Stimulated activated CD4-positive, alpha-beta T cell treated with anti-CD3 and anti-CD28 coated beads, Interleukin-12 subunit alpha, Interleukin-12 subunit beta, amount 100 ng/mL, for 4 hours (primary cell): ENCODE data around the gene ERO1B.
"Not testable (repeated sequence)": the region's sequence is repeated elsewhere in the genome, so short reads cannot be mapped to it uniquely, and the experiment has no call there.

ENCODE experiments used
- DNase-seq: peaks from one replicate; pipeline ENCODE4 v3.0.0-alpha.2; 2020

ERO1B gene, protein sequence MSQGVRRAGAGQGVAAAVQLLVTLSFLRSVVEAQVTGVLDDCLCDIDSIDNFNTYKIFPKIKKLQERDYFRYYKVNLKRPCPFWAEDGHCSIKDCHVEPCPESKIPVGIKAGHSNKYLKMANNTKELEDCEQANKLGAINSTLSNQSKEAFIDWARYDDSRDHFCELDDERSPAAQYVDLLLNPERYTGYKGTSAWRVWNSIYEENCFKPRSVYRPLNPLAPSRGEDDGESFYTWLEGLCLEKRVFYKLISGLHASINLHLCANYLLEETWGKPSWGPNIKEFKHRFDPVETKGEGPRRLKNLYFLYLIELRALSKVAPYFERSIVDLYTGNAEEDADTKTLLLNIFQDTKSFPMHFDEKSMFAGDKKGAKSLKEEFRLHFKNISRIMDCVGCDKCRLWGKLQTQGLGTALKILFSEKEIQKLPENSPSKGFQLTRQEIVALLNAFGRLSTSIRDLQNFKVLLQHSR

DNA sequence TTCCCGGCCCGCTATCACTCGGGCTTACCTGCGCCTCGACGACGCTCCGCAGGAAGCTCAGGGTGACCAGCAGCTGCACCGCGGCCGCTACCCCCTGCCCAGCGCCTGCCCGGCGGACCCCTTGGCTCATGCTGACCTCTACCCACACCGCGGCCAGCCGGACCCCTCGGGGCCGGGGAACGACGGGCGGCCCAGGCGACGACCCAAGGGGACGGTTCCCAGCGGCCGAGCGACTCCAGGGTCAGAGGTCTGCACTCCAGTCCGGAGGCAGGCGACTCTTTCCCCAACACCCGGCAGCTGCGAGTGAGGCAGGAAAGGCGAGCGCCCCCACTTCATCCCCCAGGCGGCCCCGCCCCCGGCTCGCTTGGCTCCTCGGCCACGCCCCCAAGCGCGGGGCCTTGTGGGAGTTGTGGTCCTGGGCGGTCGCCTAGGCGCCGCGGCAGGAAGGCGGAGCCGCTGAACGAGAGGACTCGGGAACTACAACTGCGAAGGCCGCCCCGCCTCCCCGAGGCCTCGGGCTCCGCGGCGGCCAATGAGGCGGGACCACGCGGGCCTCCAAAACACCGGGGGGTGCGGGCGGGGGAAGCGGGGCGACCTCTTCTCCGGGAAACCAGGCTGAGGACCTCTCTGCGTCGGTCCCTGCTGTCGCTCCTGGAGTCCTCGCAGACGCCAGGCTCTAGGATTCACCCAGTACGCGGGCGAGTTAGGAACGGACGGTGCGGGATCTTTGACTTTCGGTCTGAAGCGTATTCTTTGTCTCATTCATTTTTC, at the start of gene ERO1B:
Gene ERO1B (minus strand): TSS at position 305 of the 771 bp plus-strand sequence. CDS start 175 bp downstream, at position 130.
- DNase-seq = peak; percentile 97

DNA sequence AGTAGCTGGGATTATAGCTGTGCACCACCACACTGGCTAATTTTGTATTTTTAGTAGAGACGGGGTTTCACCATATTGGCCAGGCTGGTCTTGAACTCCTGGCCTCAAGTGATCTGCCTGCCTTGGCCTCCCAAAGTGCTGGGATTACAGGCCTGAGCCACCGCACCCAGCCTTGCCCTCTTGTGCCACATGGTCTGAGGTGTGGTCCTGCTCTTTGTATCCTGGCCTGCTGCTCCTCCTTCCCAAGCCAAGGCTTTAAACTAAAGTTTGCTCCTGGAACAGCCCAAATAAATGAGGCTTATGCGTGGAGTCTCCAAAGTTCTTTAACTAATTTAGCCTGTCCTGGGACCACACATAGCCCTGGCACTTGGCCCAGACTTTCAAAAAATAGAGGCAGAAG, 49.7 kb upstream of the ERO1B start:
- not testable (repeated sequence) for DNase-seq

DNA sequence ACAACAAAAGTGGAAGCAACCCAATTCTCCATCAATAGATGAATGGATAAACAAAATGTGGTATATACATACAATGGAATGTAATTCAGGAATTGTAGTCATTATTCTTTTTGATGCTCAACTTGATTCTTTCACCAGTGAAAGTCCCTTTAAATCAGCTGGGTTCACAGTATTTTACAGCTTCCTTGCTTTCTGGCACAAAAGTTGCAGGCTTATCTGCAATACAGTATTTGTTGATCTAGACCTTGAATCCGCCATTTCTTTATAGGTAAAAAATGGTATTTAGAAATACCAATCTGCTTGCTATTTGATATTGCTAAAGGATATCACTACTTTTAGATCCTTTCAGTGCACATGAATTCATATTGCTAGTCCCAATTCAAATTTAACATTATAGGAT, 44.7 kb upstream of the ERO1B start:
- DNase-seq = no peak

DNA sequence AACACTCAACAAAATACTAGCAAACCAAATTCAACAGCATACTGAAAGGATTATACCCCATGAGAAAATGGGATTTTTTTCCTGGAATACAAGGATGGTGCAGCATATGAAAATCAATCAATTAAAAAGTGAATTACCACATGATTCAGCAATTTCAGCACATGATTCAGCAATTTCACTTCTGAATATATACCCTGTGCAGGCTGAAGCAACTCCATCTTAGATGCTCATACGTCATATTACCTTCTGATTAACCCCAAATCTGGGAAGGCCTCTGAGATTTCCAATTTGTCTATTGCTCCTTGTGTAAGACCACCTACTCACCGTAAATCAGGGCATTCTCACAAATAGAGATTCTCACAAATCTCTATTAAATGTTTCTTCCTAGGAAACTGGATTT, 43.8 kb upstream of the ERO1B start:
- no peak for DNase-seq

DNA sequence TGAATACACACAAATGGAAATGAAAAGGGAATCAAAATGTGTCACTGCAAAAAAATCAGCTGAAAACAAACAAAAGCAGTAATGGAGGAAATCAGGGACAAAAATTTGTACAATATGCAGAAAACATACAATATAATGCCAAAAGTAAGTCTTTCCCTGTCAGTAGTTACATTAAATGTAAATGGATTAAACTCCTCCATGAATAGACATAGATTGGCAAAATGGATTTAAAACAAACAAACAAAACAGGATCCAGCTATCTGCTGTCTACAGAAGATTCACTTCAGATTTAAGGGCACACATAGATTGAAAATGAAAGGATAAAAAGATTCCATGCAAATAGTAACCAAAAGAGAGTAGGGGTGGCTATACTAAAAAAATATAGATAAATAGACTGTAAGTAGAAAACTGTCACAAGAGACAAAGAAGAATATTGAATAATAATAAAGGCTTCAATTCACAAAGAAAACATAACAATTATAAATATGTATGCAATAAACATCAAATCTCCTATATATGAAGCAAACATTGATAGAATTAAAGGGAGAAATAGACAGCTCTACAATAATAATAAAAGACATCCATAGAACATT, 42.2 kb upstream of the ERO1B start:
- DNase-seq = no peak

DNA sequence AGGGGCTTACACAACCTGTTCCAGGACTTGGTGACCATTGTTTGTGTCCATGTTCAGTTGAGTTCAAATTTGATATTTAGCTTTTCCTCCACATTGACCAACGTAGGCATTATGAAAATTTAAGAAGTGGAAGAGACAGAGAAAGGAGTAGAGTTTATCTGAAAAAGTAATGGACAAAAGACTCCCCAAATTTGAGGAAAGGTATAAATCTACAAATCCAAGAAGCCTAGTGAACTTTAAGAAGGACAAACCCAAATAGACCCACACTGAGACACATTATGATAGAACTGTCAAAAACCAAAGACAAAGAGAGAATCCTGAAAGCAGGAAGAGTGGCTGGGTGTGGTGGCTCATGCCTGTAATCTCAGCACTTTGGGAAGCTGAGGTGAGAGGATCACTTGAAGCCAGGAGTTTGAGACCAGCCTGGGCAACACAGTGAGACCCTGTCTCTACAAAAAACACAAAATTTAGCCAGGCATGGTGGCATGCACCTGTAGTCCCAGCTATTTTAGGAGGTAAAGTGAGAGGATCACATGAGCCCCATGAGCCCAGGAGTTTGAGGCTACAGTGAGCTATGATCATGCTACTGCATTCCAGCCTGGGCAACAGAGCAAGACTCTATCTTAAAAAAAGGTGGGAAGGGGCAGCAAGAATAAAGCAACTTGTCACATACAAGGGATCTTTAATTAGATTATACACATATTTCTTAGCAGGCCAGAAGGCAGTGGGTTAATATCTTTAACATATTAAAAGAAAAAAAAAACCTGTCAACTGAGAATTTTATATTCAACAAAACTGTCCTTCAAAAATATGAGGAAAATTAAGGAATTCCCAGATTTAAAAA, 41.0 kb upstream of the ERO1B start:
- no peak for DNase-seq

DNA sequence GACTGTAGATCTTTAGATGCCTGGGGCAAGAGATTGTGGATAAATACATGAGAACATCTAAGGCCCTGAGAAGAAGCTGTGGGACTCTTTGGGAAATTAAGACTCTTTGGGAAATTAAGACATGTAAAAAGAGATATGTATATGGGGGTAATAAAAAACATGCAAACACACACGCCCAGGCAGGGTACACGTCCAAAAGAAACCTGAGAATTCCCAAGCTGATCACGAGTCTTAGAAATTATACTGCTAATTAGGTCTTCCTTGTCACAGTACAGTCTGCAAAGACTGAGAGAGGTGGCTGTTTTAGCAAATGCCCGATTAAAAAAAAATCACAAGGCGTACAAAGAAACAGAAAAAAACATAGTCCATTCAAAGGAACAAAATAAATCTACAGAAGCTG, 39.3 kb upstream of the ERO1B start:
- no peak for DNase-seq

DNA sequence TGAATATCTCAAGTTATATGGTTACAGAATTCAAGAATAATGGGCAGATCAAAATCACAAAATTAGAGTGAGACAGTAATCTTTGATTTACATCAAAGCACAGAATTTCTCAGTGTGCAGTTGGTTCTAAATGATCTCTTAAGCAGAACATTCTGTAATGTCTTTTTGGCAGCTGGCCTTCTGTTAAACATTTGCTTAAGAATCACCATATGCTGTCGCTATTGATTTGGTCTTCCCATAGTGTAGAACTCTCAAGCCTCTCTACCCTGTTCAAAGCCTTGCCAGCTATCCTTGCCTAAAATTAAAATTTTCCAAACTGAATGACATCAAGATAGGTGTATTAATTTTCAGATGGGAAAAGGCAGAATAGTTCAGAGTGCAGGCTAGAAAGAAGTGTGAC, 38.9 kb upstream of the ERO1B start:
- DNase-seq = no peak

DNA sequence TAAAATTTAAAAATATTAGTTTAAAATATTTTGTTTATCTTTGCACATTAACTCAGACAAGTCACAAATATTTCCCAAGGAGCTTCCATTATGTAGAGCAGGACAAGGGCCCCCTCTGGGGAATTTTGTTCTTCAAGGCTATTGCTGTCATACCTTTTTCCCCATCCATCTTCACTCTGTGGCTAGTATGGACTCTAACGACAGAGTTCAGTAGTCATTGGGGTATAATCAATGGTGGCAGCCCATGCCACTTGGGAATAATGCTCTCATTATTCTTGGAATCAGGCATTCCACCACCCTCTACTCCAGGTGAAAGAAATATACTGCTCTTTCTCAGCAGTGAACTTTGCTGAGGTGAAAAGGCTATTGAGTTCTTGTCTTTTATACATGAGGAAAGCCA, 38.5 kb upstream of the ERO1B start:
- DNase-seq = no peak

DNA sequence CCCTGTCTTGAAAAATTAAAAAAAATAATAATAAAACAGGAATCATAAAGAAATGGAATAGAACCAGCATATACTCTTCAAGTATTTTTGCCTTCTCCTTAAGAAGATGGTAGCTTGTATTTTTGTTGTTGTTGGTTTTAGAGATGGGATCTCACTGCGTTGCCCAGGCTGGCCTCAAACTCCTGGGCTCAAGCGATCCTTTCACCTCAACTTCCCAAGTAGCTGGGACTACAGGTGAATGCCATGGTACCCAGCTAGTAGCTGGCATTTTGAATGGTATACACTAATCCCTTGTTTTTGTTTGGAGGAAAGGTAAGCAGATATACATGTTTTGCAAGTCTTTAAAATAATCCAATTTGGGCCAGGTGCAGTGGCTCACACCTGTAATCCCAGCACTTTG, 34.7 kb upstream of the ERO1B start:
- DNase-seq = no peak

DNA sequence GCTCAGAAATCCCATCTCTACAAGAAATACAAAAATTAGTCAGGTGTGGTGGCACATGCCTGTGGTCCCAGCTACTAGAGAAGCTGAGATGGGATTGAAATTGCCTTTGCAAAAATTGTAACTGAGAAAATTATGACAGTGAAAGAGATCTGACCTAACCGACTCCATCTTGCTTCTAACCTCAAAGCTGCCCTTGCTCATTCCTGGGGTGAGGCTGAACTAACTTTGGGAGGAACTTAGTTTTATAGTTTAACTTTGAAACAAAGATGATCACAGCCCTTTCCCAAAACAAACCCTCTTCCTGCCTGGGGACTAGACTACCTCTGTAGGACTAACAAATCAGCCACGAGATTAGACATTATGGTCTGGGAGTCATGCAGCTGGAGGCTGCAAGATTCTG, 33.8 kb upstream of the ERO1B start:
- no peak for DNase-seq

DNA sequence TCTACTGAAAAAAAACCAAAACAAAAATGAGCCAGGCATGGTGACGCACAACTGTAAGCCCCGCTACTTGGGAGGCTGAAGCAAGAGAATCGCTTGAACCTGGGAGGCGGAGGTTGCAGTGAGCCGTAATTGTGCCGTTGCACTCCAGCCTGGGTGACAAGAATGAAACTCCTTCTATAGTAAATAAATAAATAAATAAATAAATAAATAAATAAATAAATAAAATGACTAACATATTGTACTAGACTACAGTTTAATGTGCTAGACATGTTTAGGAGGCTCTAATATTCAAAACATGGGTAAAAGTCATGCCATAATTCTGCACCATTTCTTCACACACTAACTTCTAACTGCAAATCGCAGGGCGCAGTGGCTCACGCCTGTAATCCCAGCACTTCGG, 33.3 kb upstream of the ERO1B start:
- DNase-seq = no peak

DNA sequence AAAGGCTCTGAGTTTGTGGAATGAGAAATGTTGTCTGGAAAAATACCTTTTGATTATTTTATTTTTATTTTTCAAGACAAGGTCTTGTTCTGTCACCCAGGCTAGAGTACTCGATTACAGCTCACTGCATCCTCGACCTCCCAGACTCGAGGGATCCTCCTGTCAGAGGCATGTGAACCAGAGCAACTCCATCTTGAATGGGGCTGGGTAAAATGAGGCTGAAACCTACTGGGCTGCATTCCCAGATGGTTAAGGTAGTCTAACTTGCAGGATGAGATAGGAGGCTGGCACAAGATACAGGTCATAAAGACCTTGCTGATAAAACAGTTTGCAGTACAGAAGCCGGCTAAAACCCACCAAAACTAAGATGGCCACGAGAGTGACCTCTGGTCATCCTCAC, 32.3 kb upstream of the ERO1B start:
- DNase-seq = not testable (repeated sequence)

DNA sequence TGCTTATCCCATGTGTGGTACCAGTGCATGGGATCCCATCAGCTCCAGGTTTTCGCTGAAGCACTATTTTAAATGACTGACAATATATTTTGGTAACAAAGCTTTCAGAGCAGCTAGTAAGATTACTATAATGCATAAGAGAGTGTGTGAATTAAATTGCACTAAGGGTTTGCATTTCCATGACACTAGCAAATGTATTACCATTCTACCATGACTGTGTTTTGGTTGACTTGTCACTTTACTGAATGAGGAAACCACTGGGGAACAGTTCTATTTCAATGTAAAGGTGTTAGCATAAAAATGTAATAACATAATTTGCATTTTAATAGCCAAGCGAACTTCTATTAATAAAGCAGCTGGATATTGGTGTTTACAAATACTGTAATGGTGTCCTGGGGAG, 31.7 kb upstream of the ERO1B start:
- no peak for DNase-seq

DNA sequence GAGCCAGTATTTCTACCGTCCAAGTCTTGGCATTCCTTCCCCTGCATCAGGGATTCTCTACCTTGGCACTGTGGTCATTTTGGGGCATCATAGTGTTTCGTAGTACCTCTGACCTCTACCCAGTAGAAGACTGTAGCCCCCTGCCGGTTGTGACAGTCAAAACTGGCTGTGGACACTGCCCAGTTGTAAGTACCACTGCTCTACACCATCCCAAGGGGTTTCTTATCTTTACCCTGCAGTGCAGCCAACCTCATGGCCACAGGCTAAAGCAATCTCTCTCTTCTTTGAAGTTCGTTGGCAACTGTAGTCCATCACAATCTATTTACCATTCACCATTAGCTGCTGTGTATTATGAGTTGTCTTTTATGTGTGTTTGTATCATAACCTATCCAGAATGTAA, 29.3 kb upstream of the ERO1B start:
- no peak for DNase-seq

DNA sequence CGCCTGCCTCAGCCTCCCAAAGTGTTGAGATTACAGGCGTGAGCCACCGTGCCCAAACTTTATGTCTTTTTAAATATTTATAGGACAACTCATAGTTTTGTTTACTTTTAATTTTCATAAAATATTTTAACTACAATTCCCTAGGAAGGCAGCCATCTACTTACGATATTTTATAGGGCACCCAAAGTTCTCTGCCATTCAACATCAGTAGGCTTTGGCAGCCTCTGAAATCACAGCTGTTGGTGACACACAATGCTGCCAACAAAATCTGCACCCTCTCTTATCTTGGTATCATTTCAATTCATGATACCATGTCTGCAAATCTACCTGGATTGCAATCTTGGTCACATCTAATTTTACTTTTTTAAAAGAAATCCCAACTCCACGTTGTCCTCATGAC, 27.1 kb upstream of the ERO1B start:
- no peak for DNase-seq

DNA sequence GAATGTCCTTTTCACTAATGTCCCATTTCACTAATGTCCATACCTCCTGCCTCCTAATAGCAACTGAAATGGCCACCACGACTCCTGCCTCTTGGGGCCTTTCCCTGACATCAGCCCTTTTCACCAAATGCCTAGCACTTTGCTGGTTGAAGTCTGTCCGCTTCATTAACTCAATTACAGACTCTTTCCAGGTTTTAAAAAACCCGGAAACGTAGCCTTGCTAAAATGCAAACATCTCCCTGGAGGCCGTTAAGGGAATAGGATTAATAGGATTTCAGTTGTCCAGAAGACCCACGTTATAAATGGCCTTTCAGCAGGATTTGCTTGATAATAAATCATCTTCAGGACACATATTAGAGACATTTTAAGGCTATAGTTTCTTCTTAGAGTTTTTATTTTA, 25.7 kb upstream of the ERO1B start:
- no peak for DNase-seq

DNA sequence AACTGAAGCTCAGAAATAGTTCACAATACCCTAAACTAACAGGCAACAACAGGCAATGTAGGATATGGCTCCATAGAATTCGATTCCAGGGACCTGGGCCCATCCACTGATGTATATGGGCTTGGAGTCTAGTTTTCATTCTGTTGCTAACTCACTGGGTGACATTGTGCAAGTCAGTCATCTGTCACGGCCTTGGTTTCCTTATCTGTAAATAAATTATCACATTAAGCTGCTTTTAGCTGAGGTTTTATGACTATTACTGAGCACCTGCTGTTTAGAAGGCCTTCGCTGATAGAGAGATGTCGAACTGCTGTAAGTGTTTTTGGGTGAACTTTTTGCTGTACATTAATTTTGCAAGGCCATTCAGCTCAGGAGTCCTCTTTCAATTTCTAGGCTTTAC, 22.9 kb upstream of the ERO1B start:
- no peak for DNase-seq

DNA sequence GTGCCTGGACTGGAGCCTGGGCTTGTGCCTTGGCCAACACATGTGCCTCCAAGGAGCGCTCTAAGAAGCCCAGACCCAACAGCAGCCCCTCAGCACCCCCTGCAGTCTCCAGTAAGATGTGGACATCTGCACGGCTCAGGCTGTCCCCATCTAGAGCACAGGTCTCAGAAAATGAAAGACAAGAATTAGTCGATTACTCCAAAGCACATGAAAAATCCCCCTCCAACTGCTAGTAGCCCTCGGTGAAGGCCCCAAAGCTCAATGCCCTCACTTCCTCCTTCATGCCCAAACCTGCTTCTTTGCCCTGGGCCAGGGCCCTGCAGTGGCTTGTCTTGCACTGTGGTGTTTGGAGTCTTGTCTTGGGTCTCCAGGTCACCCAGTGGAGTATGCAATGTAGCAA, 21.9 kb upstream of the ERO1B start:
- DNase-seq = no peak

DNA sequence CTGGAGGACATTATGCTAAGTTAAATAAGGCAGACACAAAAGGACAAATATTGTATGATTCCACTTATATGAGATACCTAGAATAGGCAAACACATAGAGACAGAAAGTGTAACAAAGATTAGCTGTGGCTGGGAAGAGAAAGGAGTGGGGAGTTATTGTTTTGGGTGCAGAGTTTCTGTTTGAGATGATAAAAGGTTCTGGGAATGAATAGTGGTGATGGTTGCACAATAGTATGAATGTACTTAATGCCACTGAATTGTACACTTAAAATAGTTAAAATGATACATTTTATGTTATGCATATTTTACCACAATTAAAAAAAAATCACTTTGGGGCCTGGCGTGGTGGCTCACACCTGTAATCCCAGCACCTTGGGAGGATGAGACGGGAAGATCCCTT, 21.2 kb upstream of the ERO1B start:
- no peak for DNase-seq

DNA sequence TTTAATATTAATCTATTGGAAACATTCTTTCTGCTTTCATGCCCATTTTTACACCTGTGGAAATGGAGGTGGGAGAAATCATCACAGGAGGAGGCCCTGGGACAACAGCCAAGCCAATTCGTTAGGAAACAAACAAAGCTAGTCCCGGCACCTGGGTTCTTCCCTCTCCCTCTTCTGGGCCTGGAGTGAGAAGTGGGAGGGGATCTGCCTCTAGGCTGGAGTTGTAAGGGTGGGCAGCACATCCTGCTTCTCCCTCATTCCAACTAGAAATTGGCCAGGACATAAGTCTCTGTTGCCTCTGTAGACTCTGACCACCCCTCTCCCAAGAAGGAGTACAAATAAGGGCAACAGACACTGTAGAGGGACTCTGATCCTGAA, 20.2 kb upstream of the ERO1B start:
- DNase-seq = no peak

DNA sequence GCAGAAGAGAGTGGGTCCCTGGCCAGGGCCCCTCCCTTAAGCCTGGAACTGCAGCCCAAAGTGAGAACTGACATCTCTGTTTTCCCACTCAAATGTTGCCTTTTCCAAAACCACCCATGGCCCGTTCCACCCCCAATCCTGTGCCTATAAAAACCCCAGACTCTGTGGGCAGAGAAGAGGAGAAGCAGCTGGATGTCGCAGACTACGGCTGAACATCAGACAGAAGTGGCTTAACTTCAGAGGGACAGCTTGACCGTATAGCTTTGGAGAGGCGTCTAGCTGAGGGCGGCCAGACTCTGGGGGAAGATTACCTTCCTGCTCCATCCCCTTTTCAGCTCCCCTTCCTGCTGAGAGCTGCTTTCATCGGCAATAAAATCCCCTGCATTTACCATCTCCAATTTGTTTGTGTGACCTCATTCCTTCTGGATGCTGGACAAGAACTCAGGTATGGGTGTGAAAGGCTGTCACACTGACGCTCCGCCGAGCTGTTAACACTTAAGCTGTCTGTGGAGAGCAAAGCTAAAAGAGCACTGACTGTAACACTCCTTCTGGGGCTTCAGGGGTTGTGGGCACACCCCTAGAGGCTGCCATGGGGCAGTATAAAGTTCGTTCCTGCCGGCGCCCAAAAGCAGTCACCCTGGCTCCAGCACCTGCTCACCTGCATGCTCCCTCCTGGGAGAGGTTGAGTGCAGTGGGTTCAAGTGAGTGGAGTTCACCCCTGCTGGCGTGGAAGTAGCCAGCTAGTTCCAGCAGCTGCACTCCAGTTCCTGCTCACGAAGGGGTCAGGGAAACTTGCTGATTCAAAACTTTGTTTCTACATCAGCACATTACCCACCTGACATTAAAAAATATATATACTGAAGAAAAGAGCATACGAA, 19.6 kb upstream of the ERO1B start:
- no peak for DNase-seq
